ENCODE data around the gene TMED8. TPM values are rescaled to one million over a fixed set of nuclear protein-coding genes. Genes with fewer than 3 reads are reported as not detected.

The TMED8 gene
- total RNA-seq, 1 experiment from 2014 or later, result 14.2 TPM

DNA sequence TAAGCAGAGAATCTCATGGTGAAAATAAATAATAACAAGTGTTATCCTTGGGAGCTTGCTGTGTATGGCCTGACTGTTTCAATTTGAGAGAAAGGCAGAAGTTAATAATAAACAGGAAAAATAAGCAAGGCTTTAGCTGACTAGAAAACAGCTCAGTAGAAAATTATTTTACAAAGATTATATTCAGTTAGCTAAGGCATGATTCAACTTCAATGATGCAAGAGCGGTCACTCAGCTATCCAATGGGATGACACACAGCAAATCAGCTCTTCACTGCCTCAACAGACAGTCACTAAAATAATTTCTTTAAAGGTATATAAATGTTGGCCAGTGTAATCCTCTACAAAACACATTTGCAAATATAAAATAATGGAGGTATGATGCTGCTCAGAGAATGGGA, 37.5 kb downstream of the TMED8 start (continued):
- TF ChIP-seq USF1 (CRISPR knock-in tag; IDR thresholded peaks at IDR 0.05) (no peak), TEAD1 (CRISPR knock-in tag; IDR thresholded peaks at IDR 0.05) (no peak), MYBL2 (CRISPR knock-in tag; IDR thresholded peaks at IDR 0.05) (no peak)

- CTCF ChIA-PET, result interaction anchor here (1.0 to 2.9 kb wide), 2 partner anchors 22 to 187 kb away, joined by 3 to 8 read pairs; no protein-coding TSS in a partner anchor
- peaks cover 71% of the 10 kb centered on the region for H3K4me1 Mint-ChIP-seq
- no peaks in the 10 kb centered on the region; the same call in 1 of the 2 replicates for H3K27me3 Mint-ChIP-seq (ENCODE audit: low read depth)
- DNase-seq (ENCODE audit: low spot score), result no peak
- peaks cover 28% of the 10 kb centered on the region for H3K36me3 Mint-ChIP-seq
- ATAC-seq, result peak; percentile 85
- no peak for TF ChIP-seq CREB1 (CRISPR knock-in tag; IDR thresholded peaks at IDR 0.05)
- TF ChIP-seq KAT7 (CRISPR knock-in tag; IDR thresholded peaks at IDR 0.05; ENCODE audit: borderline replicate concordance), result no peak
- no peak for TF ChIP-seq HMGXB4 (CRISPR knock-in tag; IDR thresholded peaks at IDR 0.05)
- TF ChIP-seq MYBL2 (CRISPR knock-in tag; IDR thresholded peaks at IDR 0.05), result no peak
- no peak for TF ChIP-seq ZNF423 (CRISPR knock-in tag; IDR thresholded peaks at IDR 0.05)
- TF ChIP-seq ZNF138 (CRISPR knock-in tag; conservative IDR thresholded peaks at IDR 0.05), result no peak
- no peak for TF ChIP-seq EMX1 (CRISPR knock-in tag; IDR thresholded peaks at IDR 0.05)
- TF ChIP-seq ATF3 (CRISPR knock-in tag; conservative IDR thresholded peaks at IDR 0.05), result no peak
- no peak for TF ChIP-seq FOXK1 (CRISPR knock-in tag; IDR thresholded peaks at IDR 0.05)
- no peak for TF ChIP-seq USF1 (CRISPR knock-in tag; IDR thresholded peaks at IDR 0.05)
- no peak for TF ChIP-seq PRRX2 (CRISPR knock-in tag; IDR thresholded peaks at IDR 0.05)
- TF ChIP-seq, protein P1, sequence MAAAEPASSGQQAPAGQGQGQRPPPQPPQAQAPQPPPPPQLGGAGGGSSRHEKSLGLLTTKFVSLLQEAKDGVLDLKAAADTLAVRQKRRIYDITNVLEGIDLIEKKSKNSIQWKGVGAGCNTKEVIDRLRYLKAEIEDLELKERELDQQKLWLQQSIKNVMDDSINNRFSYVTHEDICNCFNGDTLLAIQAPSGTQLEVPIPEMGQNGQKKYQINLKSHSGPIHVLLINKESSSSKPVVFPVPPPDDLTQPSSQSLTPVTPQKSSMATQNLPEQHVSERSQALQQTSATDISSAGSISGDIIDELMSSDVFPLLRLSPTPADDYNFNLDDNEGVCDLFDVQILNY (CRISPR knock-in tag; IDR thresholded peaks at IDR 0.05), result no peak
- TF ChIP-seq, protein P2, sequence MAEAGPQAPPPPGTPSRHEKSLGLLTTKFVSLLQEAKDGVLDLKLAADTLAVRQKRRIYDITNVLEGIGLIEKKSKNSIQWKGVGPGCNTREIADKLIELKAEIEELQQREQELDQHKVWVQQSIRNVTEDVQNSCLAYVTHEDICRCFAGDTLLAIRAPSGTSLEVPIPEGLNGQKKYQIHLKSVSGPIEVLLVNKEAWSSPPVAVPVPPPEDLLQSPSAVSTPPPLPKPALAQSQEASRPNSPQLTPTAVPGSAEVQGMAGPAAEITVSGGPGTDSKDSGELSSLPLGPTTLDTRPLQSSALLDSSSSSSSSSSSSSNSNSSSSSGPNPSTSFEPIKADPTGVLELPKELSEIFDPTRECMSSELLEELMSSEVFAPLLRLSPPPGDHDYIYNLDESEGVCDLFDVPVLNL (CRISPR knock-in tag; IDR thresholded peaks at IDR 0.05; ENCODE audit: borderline replicate concordance, low read depth), result no peak
- no peak for TF ChIP-seq NR2C2 (CRISPR knock-in tag; IDR thresholded peaks at IDR 0.05)
- no peak for TF ChIP-seq CREM (CRISPR knock-in tag; IDR thresholded peaks at IDR 0.05)
- TF ChIP-seq ARID4B (CRISPR knock-in tag; IDR thresholded peaks at IDR 0.05; ENCODE audit: borderline replicate concordance), result no peak
- peaks cover 11% of the 10 kb centered on the region for H3K9me3 Mint-ChIP-seq
- peak overlapping the region; percentile 41; the same call in 1 of the 2 replicates for H3K4me3 Mint-ChIP-seq
- POLR2A ChIA-PET, result interaction anchor here (0.5 kb wide), 1 partner anchor 273 kb away, joined by 3 read pairs; no protein-coding TSS in a partner anchor
- peak overlapping the region; percentile 96 for H3K27ac Mint-ChIP-seq
Measured at GRCh38 chr14:77338302-77338701, 38.6 kb downstream of the TMED8 start.

Measured in WTC11 (cell line).